Stimulated activated CD8-positive, alpha-beta memory T cell treated with anti-CD3 and anti-CD28 coated beads, Interleukin-12 subunit alpha, Interleukin-12 subunit beta, amount 100 ng/mL, for 24 hours (primary cell): Measurements from ENCODE around the gene HP.

Experiments used
- DNase-seq: peaks from one replicate; pipeline ENCODE4 v3.0.0-alpha.2; 2020; ENCODE audit errors: extremely low read depth

Gene HP

DNA sequence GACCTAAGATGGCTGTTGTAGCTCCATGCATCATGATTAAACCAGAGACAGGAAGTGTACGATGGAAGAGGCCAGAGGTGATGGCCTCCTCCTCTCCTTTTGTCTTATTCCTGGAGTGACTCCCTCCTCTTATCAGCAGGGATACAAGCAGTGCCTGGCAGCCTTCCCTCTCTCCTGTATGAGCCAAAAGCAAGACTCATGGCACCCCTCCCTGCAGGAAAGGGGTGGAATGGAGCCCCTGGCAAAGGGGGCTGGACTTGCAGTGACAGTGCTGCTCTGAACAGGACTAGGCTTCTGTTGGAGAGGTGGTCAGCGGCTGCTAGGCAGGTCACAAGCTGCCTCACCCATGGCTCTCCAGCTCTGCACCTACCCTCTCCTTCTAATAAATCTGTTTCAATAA, 30.7 kb downstream of the HP start:
- DNase-seq, result no peak

DNA sequence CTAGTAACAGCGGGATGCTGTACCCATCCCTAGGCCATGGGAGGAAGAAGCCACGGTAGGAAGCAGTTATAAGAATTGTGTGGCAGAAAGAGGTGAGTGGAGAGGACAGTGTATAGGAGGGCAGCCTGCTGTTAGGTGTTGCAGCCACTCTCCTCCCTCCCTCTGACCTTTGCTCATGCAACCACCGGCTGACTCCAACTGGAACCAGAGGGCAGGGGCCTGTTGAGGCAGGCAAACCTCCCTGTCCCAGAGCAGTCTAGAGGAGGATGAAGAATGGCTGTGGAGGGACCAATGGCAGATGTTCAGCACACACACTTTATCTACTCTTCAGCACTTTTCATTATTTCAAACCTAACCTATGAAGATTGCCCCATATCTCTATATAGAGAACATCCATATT, 36.9 kb downstream of the HP start:
- DNase-seq, result no peak

DNA sequence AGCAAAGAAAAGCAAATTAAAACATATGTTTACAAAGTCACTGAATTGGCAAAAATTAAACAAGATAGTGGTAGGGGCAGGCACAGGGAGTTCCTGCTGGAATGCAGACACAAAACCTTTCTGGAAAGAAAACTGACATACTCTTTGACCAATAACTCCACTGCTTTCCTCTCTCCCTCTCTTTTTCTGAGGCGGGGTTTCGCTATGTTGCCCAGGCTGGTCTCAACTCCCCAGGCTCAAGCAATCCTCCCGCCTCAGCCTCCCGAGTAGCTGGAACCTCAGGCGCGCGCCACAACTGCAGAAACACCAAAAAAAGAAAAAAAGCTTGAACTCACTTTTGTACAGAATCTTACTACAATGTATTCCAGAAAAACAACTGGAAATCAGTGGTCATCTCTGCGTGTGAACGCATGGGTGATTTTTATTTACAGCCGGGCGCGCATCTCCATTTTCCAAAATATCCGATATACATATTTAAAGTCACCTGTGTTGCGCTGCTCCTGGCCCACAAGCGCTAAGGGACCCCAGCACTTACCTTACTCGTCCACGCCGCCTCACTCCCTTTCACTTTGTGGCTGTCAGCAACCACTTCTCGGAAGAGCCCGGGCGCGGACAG, 38.6 kb downstream of the HP start:
- DNase-seq, result no peak

DNA sequence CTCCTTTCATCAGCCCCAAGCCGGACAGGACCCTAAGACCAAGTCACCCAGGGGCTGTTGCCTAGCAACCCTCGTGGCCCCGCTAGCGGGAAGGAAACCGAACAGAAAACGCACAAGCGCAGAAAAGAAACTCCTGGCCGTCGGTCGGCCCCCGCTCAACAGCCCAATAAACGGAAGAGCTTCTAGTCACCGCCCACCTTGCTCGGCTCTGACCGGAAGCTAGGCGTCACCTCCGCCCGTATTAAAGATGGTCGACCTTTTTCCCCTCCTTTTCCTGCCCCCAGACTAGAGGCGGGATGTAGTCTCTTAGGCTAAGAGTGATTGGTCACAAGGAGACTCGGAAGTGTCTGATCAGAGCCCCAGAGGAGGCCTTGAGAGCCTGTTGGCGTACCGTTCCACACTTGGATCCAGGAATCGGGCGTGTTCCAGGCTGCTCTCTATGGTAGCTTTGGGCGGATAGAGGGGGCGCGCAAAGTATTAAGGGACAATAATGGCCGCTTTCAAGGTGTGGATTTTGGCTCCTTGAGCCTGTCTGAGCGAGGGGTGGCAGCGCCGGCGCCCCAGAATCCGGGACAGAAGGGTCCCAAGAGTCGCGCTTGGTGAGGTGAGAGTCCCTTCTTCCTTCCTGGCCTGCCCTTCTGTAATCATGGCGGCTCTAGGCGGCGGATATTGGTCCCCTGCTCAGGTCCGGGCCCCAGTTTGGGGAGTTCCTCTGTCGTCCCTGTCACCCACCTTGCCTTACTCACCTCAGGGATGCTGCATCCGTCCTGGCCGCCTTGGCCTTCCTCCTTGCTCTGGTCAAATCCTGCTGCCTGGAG, 39.4 kb downstream of the HP start, which contains the start of the genes DHX38 and TXNL4B:
Gene DHX38, plus strand, starts transcription at position 400 of the 818 bp plus-strand sequence. CDS start 2,311 bp downstream, outside the sequence.
Gene TXNL4B, minus strand, starts transcription at position 173 of the 818 bp plus-strand sequence. CDS start 2,871 bp downstream, outside the sequence.
- DNase-seq, result peak; percentile 76

DNA sequence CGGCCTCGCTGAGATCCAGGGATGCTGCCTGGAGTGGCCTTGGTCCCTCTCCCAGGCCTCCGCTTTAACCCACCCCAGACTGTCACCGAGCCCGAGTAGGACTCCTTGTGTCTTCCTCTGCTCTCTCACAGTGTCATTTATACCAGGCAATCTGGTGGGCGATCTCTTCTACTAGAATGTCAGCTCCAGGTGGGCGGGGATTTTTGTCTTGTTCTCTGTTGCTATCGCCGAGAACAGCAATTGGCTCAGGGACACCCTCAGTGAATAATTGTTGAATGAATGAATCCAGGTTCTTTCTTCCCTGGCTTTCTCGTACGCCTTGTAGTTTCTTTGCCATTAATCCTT, 39.9 kb downstream of the HP start:
- DNase-seq, result no peak

DNA sequence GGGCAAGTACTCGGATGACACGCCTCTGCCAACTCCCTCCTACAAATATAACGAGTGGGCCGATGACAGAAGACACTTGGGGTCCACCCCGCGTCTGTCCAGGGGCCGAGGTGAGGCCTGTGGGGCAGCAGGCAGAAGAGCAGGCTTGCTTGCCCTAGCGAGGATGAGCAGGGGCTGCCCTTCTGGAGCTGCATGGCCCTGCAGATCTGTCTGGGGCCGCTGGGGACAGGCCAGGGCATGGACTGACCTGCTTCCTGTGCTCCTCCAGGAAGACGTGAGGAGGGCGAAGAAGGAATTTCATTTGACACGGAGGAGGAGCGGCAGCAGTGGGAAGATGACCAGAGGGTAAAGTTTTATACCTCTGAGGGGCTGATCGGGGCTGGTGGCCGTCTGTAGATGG, 44.6 kb downstream of the HP start:
- DNase-seq, result no peak

DNA sequence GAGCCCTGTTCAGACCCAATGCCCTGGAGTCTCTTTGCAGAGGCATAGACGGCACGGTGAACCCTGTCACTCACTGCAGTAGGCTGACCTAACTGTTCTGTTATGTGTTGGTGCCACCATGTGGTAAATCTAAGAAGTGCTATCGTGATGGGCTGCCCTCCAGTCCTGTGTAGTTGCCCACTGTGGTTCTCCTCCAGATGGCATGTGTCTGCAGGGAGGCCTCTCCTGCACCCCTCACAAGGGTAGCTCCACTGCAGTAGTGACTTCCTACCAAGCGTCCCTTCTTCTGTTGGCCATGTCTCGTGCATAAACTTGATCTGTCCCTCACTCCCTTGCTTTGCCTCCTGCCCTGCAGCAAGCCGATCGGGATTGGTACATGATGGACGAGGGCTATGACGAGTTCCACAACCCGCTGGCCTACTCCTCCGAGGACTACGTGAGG, 45.1 kb downstream of the HP start:
- no peak for DNase-seq

DNA sequence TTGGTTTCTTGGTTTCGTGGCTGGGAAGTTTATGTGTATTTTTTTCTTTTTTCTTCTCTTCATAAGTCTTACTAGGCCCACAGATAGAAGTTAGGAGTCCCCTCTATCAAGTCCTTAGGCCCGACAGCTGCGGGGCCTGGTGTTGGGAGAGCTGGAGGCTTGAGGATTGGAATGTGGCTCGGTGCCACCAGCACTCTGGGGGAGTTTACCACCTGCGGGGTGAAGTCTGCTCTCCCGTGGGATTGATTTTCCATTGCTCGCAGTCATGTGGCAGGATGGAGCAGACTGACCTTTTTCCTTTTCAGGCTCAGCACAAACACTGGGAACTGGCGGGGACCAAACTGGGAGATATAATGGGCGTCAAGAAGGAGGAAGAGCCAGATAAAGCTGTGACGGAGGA, 46.9 kb downstream of the HP start:
- no peak for DNase-seq

DNA sequence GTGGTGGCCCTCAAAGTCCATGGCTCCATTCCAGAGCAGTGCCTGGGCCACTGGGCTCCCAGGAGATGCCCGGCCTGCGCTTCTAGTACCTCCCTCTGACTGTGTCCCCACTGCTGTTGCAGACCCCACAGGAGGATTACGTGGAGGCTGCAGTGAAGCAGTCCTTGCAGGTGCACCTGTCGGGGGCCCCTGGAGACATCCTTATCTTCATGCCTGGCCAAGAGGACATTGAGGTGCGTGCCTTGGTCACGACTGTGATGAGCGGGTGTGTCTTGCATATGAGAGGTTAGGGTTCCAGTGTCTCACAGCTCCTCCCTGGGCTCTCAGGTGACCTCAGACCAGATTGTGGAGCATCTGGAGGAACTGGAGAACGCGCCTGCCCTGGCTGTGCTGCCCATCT, 50.6 kb downstream of the HP start:
- no peak for DNase-seq

DNA sequence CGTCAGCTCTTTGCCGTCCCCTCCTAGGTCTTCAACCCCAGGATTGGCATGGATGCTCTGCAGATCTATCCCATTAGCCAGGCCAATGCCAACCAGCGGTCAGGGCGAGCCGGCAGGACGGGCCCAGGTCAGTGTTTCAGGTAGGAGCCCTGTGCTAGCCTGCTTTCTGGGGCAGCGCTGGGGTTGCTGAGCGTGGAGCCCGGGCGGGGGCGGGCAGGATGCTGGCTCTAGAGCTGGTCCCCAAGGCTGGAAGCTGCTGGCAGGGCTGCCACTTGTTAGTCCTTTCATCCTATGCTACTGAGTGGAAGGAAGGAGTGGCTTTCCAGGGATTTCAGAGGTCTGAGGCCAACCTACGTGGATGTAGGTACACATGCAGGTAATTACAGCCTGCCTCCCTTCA, 51.7 kb downstream of the HP start:
- DNase-seq, result no peak

DNA sequence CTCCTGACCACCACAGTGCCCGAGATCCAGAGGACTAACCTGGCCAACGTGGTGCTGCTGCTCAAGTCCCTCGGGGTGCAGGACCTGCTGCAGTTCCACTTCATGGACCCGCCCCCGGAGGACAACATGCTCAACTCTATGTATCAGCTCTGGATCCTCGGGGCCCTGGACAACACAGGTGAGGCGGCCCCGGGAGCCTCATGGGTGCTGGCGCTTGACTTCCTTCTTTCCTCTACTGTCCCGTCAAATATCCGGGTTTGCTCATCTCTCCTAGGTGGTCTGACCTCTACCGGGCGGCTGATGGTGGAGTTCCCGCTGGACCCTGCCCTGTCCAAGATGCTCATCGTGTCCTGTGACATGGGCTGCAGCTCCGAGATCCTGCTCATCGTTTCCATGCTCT, 53.1 kb downstream of the HP start:
- DNase-seq, result no peak

DNA sequence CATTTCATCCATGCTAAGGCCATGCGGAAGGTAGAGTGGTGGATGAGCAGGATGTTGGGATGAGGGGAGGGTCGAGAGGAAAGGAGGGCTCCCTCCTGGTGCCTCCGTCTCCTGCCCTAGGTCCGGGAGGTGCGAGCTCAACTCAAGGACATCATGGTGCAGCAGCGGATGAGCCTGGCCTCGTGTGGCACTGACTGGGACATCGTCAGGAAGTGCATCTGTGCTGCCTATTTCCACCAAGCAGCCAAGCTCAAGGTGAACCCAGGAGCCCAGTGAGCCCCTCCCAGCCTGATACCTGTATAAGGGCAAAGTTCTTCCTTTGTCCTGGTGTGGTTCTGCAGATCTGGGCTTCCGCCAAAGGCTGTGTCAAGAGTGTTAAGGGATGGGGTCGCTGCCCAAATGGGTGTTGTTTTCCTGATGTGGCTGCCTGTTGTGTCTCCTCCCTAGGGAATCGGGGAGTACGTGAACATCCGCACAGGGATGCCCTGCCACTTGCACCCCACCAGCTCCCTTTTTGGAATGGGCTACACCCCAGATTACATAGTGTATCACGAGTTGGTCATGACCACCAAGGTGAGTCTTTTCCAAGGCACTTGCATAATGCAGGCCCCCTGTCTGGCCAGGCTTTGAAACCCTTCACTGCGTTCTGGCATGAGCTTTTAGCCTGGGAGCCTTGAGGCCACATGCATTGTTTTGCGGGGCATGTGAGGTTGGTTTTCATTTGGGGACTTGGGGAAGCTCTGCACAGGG, 54.2 kb downstream of the HP start:
- DNase-seq, result no peak

DNA sequence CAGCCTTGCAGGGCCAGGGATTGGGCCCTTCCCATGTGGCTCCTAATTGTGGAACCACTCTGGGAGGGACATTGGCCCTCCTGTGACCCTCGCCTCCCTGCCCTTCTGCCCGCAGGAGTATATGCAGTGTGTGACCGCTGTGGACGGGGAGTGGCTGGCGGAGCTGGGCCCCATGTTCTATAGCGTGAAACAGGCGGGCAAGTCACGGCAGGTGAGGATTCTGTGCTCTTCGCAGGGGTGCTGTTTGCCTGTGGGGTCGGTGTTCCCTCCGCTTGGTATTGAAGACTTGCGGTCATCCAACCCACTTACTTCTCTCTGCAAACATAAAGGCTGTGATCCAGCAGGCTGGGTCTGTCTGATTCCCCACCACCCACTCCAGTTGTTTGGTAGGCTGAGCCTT, 55.0 kb downstream of the HP start:
- DNase-seq, result no peak

DNA sequence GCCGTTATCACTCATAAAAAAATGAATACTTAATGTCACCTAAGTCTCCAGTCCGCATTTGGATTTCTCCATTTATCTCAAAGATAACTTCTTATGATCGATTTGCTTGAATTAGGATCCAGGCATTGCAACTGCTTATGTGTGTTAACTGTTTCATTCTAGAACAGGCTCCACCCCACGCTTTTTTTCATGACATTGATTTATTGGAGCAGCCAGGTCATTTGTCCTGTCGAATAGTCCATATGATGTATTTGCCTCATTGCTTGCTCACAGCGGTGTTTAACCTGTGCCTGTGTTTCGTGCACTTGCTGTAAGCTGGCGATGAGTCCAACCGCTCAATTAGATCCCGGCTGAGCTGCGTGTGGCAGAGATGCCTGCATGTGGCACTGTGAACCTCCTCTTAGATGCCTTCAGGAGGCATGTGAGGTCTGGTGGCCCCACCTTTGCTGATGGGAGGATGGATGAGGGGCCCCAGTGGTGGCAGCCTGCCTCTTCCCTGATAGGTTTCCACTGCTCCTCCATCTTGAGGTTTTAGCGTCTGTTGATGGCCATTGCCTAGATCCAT, 55.7 kb downstream of the HP start:
- no peak for DNase-seq
